ENCODE results near the gene MED16.
"Not testable (repeated sequence)": the region's sequence is repeated elsewhere in the genome, so short reads cannot be mapped to it uniquely, and the experiment has no call there.

Gene MED16

DNA sequence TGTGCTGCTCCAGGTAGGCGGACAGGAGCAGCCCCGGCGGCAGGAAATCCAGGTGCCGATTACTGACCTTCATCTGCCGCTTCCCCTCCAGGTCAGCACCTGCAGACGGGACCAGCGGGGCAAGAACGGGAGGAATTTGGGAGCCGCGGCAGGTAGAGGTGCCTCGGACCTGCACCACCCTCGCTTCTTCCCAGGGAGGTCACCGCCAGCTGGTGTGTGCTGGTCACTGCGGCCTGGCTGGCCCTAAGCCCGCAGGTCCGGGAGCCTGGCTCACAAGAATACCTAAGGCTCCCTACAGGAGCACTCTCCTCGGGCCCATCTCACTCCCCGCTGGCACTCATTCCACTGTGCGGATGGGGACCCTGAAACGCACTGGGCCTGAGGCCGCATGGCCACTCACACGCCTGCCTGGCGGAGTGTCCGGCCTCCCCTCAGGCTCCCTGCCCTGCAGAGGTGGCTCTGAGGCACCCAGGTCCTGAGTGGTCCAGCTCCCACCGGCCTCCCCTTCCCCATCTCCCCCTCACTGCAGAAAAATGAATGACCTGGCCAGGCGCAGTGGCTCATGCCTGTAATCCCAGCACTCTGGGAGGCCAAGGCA is 4.6 kb upstream of the MED16 start:
- Mint-ChIP-seq H3K4me3 (no peak overlapping the region), H3K36me3 (ENCODE audit: low read depth) (peaks cover 9% of the 10 kb centered on the region), H3K27ac (no peak overlapping the region), H3K27me3 (ENCODE audit: low read depth) (no peaks in the 10 kb centered on the region), H3K4me1 (peaks cover 5% of the 10 kb centered on the region), H3K9me3 (no peaks in the 10 kb centered on the region)
- TF ChIP-seq, protein P1, sequence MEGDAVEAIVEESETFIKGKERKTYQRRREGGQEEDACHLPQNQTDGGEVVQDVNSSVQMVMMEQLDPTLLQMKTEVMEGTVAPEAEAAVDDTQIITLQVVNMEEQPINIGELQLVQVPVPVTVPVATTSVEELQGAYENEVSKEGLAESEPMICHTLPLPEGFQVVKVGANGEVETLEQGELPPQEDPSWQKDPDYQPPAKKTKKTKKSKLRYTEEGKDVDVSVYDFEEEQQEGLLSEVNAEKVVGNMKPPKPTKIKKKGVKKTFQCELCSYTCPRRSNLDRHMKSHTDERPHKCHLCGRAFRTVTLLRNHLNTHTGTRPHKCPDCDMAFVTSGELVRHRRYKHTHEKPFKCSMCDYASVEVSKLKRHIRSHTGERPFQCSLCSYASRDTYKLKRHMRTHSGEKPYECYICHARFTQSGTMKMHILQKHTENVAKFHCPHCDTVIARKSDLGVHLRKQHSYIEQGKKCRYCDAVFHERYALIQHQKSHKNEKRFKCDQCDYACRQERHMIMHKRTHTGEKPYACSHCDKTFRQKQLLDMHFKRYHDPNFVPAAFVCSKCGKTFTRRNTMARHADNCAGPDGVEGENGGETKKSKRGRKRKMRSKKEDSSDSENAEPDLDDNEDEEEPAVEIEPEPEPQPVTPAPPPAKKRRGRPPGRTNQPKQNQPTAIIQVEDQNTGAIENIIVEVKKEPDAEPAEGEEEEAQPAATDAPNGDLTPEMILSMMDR (IDR thresholded peaks at IDR 0.05; ENCODE audit: unreplicated experiment in 3 of 3), result peak in 1 of 3 experiments; percentile 14

DNA sequence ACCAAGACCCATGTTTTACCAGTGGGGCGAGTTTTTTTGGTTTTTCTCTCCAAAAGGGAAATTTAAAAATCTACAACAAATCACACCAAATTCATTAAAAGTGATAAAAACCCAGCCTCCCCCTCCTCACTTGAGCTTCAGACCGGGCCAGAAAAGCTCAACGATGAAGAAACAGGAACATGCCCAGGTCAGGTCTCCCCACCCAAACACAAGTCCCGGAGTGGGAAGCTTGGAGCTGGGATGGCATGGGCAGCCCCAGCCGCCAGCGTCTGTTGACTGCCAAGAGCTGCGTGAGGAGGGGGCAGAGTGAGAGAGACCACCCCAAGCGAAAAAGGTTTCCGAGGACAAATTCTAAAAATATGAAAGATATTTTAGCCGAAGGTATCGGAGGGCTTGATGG is 4.0 kb upstream of the MED16 start:
- Mint-ChIP-seq H3K4me3 (no peak overlapping the region), H3K27ac (no peak overlapping the region), H3K36me3 (ENCODE audit: low read depth) (peaks cover 9% of the 10 kb centered on the region), H3K9me3 (no peaks in the 10 kb centered on the region), H3K4me1 (peaks cover 5% of the 10 kb centered on the region), H3K27me3 (ENCODE audit: low read depth) (no peaks in the 10 kb centered on the region)
- TF ChIP-seq, protein P1 (IDR thresholded peaks at IDR 0.05; ENCODE audit: unreplicated experiment in 3 of 3), result no peak

DNA sequence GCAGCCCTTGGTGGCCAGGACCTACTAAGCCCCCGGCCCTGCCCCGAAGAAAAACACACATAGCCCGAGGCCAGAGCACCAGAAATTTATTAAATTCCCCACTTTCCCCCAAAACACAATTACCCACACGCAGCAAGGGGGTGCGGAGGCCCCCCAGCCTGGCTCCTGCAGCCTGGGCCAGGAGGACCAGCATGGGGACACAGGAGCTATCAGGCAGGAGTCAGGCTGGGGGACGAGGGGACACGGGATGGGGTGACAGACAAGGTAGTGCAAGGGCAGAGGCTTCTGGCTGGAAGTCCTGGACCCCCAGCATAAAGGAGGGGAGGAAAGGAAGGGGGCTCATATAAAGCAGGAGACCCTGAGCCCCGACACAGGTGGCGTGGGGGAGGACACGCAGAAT is 3.4 kb upstream of the MED16 start:
- H3K36me3 Mint-ChIP-seq (ENCODE audit: low read depth), result peaks cover 9% of the 10 kb centered on the region
- H3K4me3 Mint-ChIP-seq, result no peak overlapping the region
- no peak overlapping the region for H3K27ac Mint-ChIP-seq
- no peaks in the 10 kb centered on the region for H3K27me3 Mint-ChIP-seq (ENCODE audit: low read depth)
- no peaks in the 10 kb centered on the region for H3K9me3 Mint-ChIP-seq
- TF ChIP-seq, protein P1 (IDR thresholded peaks at IDR 0.05; ENCODE audit: unreplicated experiment in 3 of 3), result no peak
- H3K4me1 Mint-ChIP-seq, result peaks cover 5% of the 10 kb centered on the region

DNA sequence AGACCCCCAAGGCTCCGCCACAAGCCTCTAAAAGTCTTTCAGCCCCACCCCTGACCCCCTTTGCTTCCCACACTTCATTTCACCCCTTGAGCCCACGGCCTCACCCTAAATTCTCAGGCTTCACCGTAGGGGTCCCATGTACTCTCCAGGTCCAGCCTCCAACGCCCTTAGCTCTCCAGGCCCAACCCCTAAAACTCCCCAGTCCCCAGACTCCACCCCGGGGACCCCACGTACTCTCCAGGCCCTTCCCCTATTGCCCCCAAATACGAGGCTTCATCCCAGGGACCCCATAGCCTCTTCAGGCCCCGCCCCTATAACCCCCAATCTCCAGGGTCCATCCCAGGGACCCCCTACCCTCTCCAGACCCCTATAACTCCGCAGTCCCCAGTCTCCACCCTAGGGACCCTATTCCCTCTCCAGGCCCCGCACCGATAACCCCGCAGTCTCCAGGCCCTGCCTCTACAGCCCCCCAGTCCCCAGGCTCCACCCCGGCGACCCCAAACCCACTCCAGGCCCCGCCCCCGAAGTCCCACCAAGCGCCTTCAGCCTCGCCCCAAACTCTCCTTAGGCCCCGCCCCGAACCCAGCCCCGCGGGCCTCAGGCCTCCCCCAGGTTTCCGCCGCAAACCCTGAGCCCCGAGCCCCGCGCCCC is 619 bp downstream of the MED16 start:
- H3K9me3 Mint-ChIP-seq, result no peaks in the 10 kb centered on the region
- H3K4me3 Mint-ChIP-seq, result peak overlapping the region; percentile 91 to 94 (median 93)
- TF ChIP-seq, protein P1 (IDR thresholded peaks at IDR 0.05; ENCODE audit: unreplicated experiment in 3 of 3), result no peak
- H3K27ac Mint-ChIP-seq, result peak overlapping the region; percentile 95 to 100 (median 99)
- H3K27me3 Mint-ChIP-seq (ENCODE audit: low read depth), result no peaks in the 10 kb centered on the region
- peaks cover 19% of the 10 kb centered on the region for H3K36me3 Mint-ChIP-seq (ENCODE audit: low read depth)
- H3K4me1 Mint-ChIP-seq, result peaks cover 5% of the 10 kb centered on the region

DNA sequence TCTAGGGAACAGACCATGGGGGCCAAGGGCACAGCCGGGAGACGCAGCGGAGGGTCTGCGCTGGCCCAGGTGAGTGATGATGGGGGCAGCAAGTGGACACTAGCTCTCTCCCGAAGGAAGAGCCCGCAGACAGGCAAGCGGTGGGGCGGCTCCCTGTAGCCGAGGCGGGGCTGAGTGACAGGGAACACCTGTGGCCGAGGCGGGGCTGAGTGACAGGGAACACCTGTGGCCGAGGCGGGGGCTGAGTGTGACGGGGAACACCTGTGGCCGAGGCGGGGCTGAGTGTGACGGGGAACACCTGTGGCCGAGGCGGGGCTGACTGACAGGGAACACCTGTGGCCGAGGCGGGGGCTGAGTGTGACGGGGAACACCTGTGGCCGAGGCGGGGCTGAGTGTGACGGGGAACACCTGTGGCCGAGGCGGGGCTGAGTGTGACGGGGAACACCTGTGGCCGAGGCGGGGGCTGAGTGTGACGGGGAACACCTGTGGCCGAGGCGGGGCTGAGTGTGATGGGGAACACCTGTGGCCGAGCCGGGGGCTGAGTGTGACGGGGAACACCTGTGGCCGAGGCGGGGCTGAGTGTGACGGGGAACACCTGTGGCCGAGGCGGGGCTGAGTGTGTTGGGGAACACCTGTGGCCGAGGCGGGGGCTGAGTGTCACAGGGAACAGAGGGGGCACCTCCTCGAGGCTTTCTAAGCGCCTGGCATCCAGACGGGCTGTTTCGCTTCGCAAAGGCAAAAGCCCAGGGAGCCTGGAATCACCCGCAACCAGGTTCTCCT is 1.4 kb downstream of the MED16 start:
- Mint-ChIP-seq H3K4me3 (peak overlapping the region; percentile 91 to 94 (median 93)), H3K27ac (peak overlapping the region in 2 of 3 experiments; percentile 99 to 100)

DNA sequence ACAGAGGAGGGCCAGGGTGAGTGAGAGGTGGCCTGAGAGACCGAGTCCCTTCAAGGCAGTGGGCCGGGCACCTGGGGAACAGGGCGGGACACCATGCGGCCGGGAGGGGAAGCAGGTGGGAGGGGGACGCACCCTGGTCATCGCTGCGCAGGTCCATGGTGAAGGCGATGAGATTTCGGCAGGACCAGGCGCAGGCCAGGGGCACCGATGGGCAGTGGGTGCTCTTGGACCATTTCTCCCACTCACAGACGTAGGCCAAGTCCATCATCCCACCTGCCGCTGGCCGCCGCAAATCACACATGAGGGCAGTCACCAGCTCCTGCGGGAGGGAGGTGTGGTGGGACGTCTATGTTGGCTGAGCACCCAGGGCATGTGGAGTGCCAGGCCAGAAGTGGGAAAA is 2.2 kb downstream of the MED16 start:
- peak overlapping the region; percentile 81 to 86 (median 82) for H3K4me3 Mint-ChIP-seq
- TF ChIP-seq, protein P1 (IDR thresholded peaks at IDR 0.05; ENCODE audit: unreplicated experiment in 3 of 3), result no peak
- no peaks in the 10 kb centered on the region for H3K9me3 Mint-ChIP-seq
- peaks cover 5% of the 10 kb centered on the region for H3K4me1 Mint-ChIP-seq
- no peaks in the 10 kb centered on the region for H3K27me3 Mint-ChIP-seq (ENCODE audit: low read depth)
- H3K27ac Mint-ChIP-seq, result peak overlapping the region in 1 of 3 experiments; percentile 73
- H3K36me3 Mint-ChIP-seq (ENCODE audit: low read depth), result peaks cover 22% of the 10 kb centered on the region

More for the DNA sequence above, 1.4 kb downstream of the MED16 start:
- peaks cover 19% of the 10 kb centered on the region for H3K36me3 Mint-ChIP-seq (ENCODE audit: low read depth)
- not testable (repeated sequence) for H3K27me3 Mint-ChIP-seq (ENCODE audit: low read depth); H3K9me3 Mint-ChIP-seq; H3K4me1 Mint-ChIP-seq
